Left ventricle myocardium inferior (tissue), 1 donor: ENCODE results near the gene P2RX4. TPM values are rescaled to one million over a fixed set of nuclear protein-coding genes. Genes with fewer than 3 reads are reported as not detected.
"Not testable (repeated sequence)": the region's sequence is repeated elsewhere in the genome, so short reads cannot be mapped to it uniquely, and the experiment has no call there.

Experiments used
- DNase-seq: peaks from one replicate; pipeline ENCODE4 v3.0.0-alpha.2; 2020
- H3K27ac ChIP-seq: fragments of 200-600 bp; replicated peaks from 2 replicates; pipeline ENCODE4 v1.8.0; 2021
- H3K27me3 ChIP-seq: fragments of 200-600 bp; 2 replicates; pipeline ENCODE4 v1.8.0; 2021; ENCODE audit warnings: low read depth
- H3K36me3 ChIP-seq: fragments of 200-600 bp; 2 replicates; pipeline ENCODE4 v1.8.0; 2021
- H3K4me1 ChIP-seq: fragments of 200-600 bp; 2 replicates; pipeline ENCODE4 v1.8.0; 2021
- H3K4me3 ChIP-seq: fragments of 200-600 bp; 2 replicates; pipeline ENCODE4 v1.8.0; 2021; ENCODE audit warnings: mild to moderate bottlenecking, moderate library complexity
- H3K9me3 ChIP-seq: fragments of 200-600 bp; replicated peaks from 2 replicates; pipeline ENCODE4 v1.8.0; 2021
- intact Hi-C: fragments of 100-400 bp; cut with micrococcal nuclease; formaldehyde crosslinking; loops from one replicate; pipeline ENCODE4 v1.11.0; 2022
- long read RNA-seq: library from polyadenylated mRNA; unstranded; transcript quantifications from one replicate; pipeline ENCODE4 v2.0.0, GENCODE V29; 2021
- total RNA-seq: library from RNA; stranded (reverse); fragmentation: NEBNext Ultra II Directional; extraction: Animal tissue kit (Norgen Biotek cat#: 25700); gene quantifications from one replicate; pipeline ENCODE4 v1.2.1, GENCODE V29; 2021
- TF ChIP-seq, protein P1 (sequence below): fragments of 200-600 bp; IDR thresholded peaks from 2 replicates; pipeline ENCODE4 v1.8.0; 2021; ENCODE audit warnings: antibody characterized with exemption, mild to moderate bottlenecking, borderline replicate concordance
- donor health status: DM: no; HTN: yes; CAD: no; lungs with severe emphysema.

P2RX4 gene
- total RNA-seq: 4.7 TPM
- long read RNA-seq, partial matches to known transcripts: 0 of 5 reads
- long read RNA-seq, other reads (novel, unspliced or antisense): 1 of 5 reads

GRCh38 chr12:121209624-121210572 lies at the start of gene P2RX4:
P2RX4 (plus strand) TSS chr12:121210129; CDS start chr12:121210165, 36 bp downstream.
- no peaks in the 10 kb centered on the region for H3K27me3 ChIP-seq
- H3K9me3 ChIP-seq: no peaks in the 10 kb centered on the region
- H3K4me3 ChIP-seq: peak within 1 kb of the TSS; percentile 83
- no peaks in the 10 kb centered on the region for H3K36me3 ChIP-seq
- DNase-seq: peak; percentile 85
- peak within 1 kb of the TSS; percentile 90 for H3K27ac ChIP-seq
- intact Hi-C loops: no loop called here
- TF ChIP-seq, protein P1, sequence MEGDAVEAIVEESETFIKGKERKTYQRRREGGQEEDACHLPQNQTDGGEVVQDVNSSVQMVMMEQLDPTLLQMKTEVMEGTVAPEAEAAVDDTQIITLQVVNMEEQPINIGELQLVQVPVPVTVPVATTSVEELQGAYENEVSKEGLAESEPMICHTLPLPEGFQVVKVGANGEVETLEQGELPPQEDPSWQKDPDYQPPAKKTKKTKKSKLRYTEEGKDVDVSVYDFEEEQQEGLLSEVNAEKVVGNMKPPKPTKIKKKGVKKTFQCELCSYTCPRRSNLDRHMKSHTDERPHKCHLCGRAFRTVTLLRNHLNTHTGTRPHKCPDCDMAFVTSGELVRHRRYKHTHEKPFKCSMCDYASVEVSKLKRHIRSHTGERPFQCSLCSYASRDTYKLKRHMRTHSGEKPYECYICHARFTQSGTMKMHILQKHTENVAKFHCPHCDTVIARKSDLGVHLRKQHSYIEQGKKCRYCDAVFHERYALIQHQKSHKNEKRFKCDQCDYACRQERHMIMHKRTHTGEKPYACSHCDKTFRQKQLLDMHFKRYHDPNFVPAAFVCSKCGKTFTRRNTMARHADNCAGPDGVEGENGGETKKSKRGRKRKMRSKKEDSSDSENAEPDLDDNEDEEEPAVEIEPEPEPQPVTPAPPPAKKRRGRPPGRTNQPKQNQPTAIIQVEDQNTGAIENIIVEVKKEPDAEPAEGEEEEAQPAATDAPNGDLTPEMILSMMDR: peak; percentile 6
- peaks cover 30% of the 10 kb centered on the region for H3K4me1 ChIP-seq

DNA sequence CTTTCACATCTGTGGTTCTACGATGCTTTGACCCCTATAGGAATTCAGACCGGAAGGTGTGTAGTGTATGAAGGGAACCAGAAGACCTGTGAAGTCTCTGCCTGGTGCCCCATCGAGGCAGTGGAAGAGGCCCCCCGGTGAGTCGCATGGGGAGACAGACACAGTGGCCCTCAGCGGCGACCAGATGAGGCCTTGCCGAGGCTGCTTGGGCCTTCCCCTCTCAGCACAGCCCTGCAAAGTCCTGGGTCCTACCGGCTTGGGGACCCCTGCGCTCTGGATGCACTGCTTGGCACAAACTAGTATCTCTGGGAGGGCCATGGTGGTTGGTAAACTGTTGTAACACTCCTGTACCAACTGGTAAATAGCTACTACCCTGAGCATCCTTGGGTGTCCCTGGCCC lies 47.5 kb upstream of the P2RX4 start:
- TF ChIP-seq, protein P1: no peak
- no peak for DNase-seq
- peaks cover 9% of the 10 kb centered on the region for H3K9me3 ChIP-seq

GRCh38 chr12:121162985-121163384 lies 46.9 kb upstream of the P2RX4 start:
- peaks cover 23% of the 10 kb centered on the region for H3K36me3 ChIP-seq
- no peaks in the 10 kb centered on the region for H3K4me1 ChIP-seq
- no peaks in the 10 kb centered on the region for H3K27me3 ChIP-seq
- TF ChIP-seq, protein P1: no peak
- H3K27ac ChIP-seq: no peak overlapping the region
- peaks cover 6% of the 10 kb centered on the region for H3K9me3 ChIP-seq
- no peak overlapping the region for H3K4me3 ChIP-seq
- intact Hi-C loops: no loop called here
- DNase-seq: no peak

More for the DNA sequence above, 47.5 kb upstream of the P2RX4 start:
- Histone ChIP-seq H3K36me3 (peaks cover 25% of the 10 kb centered on the region), H3K4me1 (no peaks in the 10 kb centered on the region), H3K27me3 (no peaks in the 10 kb centered on the region), H3K27ac (no peak overlapping the region), H3K4me3 (no peak overlapping the region)
- intact Hi-C loops: no loop called here

GRCh38 chr12:121164839-121165238 lies 45.1 kb upstream of the P2RX4 start:
- H3K27me3 ChIP-seq, H3K4me3 ChIP-seq, DNase-seq, intact Hi-C loops, H3K9me3 ChIP-seq, H3K27ac ChIP-seq, H3K4me1 ChIP-seq: not testable (repeated sequence)
- H3K36me3 ChIP-seq: peaks cover 19% of the 10 kb centered on the region

DNA sequence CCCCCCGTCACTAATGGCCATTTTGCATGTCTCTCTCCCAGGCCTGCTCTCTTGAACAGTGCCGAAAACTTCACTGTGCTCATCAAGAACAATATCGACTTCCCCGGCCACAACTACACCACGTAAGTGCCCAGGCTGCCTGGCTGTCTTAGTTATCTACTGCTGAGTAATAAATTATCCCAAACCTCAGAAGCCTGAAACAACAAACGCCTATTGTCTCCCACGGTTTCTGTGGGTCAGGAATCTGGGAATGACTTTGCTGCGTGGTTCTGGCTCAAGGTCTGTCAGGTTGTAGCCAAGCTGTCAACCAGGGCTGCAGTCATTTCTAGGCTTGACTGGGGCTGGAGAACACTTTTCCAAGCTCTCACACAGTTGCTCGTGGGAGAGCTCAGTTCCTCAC lies 44.6 kb upstream of the P2RX4 start:
- H3K9me3 ChIP-seq: no peaks in the 10 kb centered on the region
- TF ChIP-seq, protein P1: no peak
- no peak overlapping the region for H3K27ac ChIP-seq
- no peak for DNase-seq
- H3K4me1 ChIP-seq: no peaks in the 10 kb centered on the region
- intact Hi-C loops: no loop called here
- H3K36me3 ChIP-seq: peaks cover 19% of the 10 kb centered on the region
- H3K4me3 ChIP-seq: no peak overlapping the region
- H3K27me3 ChIP-seq: no peaks in the 10 kb centered on the region

DNA sequence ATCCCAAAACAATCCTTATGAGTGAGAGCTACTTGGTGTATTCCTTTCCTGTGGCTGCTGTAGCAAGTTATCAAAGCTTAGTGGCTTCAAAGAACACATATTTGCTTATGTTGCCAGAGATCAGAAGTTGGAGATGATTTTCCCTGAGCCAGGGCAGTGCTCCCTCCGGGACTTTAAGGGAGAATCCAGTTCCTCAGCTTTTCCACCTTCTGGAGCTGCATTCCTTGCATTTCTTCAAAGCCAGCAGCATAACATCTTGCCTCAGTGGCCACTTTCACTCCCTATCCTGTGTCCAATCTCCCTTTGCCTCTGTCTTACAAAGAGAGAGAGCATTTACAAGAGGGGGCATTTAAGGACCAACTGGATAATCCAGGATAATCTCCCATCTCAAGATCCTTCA lies 43.6 kb upstream of the P2RX4 start:
- Histone ChIP-seq H3K27ac (no peak overlapping the region), H3K9me3 (no peaks in the 10 kb centered on the region), H3K4me3 (no peak overlapping the region), H3K4me1 (no peaks in the 10 kb centered on the region), H3K27me3 (no peaks in the 10 kb centered on the region), H3K36me3 (peaks cover 19% of the 10 kb centered on the region)
- no peak for DNase-seq
- intact Hi-C loops: no loop called here
- TF ChIP-seq, protein P1: no peak
